ENCODE measurements around the gene OCA2.

- TF ChIP-seq CTCF (conservative IDR thresholded peaks at IDR 0.05; ENCODE audit: low read length) (peak; percentile 77), EZH2phosphoT487 (IDR thresholded peaks at IDR 0.05; ENCODE audit: borderline replicate concordance) (no peak)
Observed at GRCh38 chr15:28125673-28126651, 26.8 kb upstream of the OCA2 start.

Data from Loucy (cell line).